Osteoblast (primary cell): ENCODE data around the gene SRC. TPM values are rescaled to one million over a fixed set of nuclear protein-coding genes. Genes with fewer than 3 reads are reported as not detected.

Source experiments
- DNase-seq: peaks from one replicate; pipeline ENCODE4 v3.0.0; 2011; ENCODE audit warnings: low spot score, mixed read lengths; ENCODE audit not compliant: insufficient read length; ENCODE audit errors: missing footprints
- H2AFZ ChIP-seq: 2 replicates; pipeline ENCODE4 v1.6.0; 2011; ENCODE audit warnings: mild to moderate bottlenecking, low read length
- H3K27ac ChIP-seq: 2 replicates; pipeline ENCODE4 v1.5.1; 2011; ENCODE audit warnings: mild to moderate bottlenecking, low read depth, low read length, moderate library complexity
- H3K27me3 ChIP-seq: 2 replicates; pipeline ENCODE4 v1.6.0; 2012; ENCODE audit warnings: mild to moderate bottlenecking, control low read depth, inconsistent platforms, low read length, moderate library complexity; ENCODE audit not compliant: insufficient read depth
- H3K36me3 ChIP-seq: 2 replicates; pipeline ENCODE4 v1.5.1; 2011; ENCODE audit warnings: mild to moderate bottlenecking, low read length, control low read depth, moderate library complexity; ENCODE audit not compliant: insufficient read depth
- H3K4me1 ChIP-seq: 2 replicates; pipeline ENCODE4 v1.5.1; 2011; ENCODE audit warnings: mild to moderate bottlenecking, low read length, control low read depth, moderate library complexity; ENCODE audit not compliant: insufficient read depth
- H3K4me2 ChIP-seq: 2 replicates; pipeline ENCODE4 v1.6.0; 2011; ENCODE audit warnings: mild to moderate bottlenecking, low read length; ENCODE audit not compliant: insufficient read depth
- H3K4me3 ChIP-seq: fragments of 200-600 bp; sonication (generic); 3 replicates; pipeline ENCODE4 v1.5.1; 2012; ENCODE audit warnings: mild to moderate bottlenecking, low read length, inconsistent platforms; ENCODE audit not compliant: insufficient read depth
- H3K79me2 ChIP-seq: 2 replicates; pipeline ENCODE4 v1.6.0; 2012; ENCODE audit warnings: mild to moderate bottlenecking, low read length, control low read depth, inconsistent platforms; ENCODE audit not compliant: insufficient read depth
- H3K9me3 ChIP-seq: 2 replicates; pipeline ENCODE4 v1.5.1; 2011; ENCODE audit warnings: low read depth, low read length, control low read depth
- H4K20me1 ChIP-seq: 2 replicates; pipeline ENCODE4 v1.6.0; 2012; ENCODE audit warnings: mild to moderate bottlenecking, low read length, control low read depth; ENCODE audit not compliant: insufficient read depth
- CTCF ChIP-seq: IDR thresholded peaks from 2 replicates; pipeline ENCODE4 v1.5.1; 2011; ENCODE audit warnings: mild to moderate bottlenecking, low read depth, low read length, moderate library complexity; ENCODE audit errors: extremely low read depth
- total RNA-seq: library from RNA; depleted of rRNA; stranded (reverse); fragments of >200 nt; gene quantifications from 2 replicates; pipeline ENCODE4 v1.2.3, GENCODE V29; 2012

The SRC gene
- total RNA-seq, 1 donor = 22.4 TPM

- H3K4me1 ChIP-seq = peaks cover 6% of the 10 kb centered on the region
- peaks cover 17% of the 10 kb centered on the region for H4K20me1 ChIP-seq
- TF ChIP-seq CTCF = no peak
- no peak overlapping the region for H3K4me3 ChIP-seq
- no peak overlapping the region for H3K4me2 ChIP-seq
- H3K9me3 ChIP-seq = no peaks in the 10 kb centered on the region
- peaks cover 25% of the 10 kb centered on the region for H3K36me3 ChIP-seq
- peak; percentile 38 for DNase-seq
- H3K79me2 ChIP-seq = peaks cover 14% of the 10 kb centered on the region
- no peak overlapping the region for H3K27ac ChIP-seq
- H2AFZ ChIP-seq = no peak overlapping the region
- H3K27me3 ChIP-seq = no peaks in the 10 kb centered on the region
These were observed 36.7 kb downstream of the SRC start for GRCh38 chr20:37382482-37383120.

GRCh38 chr20:37383229-37383989 is 37.5 kb downstream of the SRC start:
- Histone ChIP-seq H2AFZ (no peak overlapping the region), H3K9me3 (no peaks in the 10 kb centered on the region), H3K4me3 (no peak overlapping the region), H3K79me2 (peaks cover 14% of the 10 kb centered on the region), H3K27me3 (no peaks in the 10 kb centered on the region), H3K4me2 (no peak overlapping the region), H3K4me1 (peaks cover 6% of the 10 kb centered on the region), H3K36me3 (peaks cover 28% of the 10 kb centered on the region), H3K27ac (no peak overlapping the region), H4K20me1 (peaks cover 17% of the 10 kb centered on the region)
- peak; percentile 85 for DNase-seq
- no peak for TF ChIP-seq CTCF

- peaks cover 7% of the 10 kb centered on the region for H3K79me2 ChIP-seq
- DNase-seq = peak; percentile 98
- peak overlapping the region; percentile 63 for H3K4me3 ChIP-seq
These were observed 38.8 kb downstream of the SRC start for GRCh38 chr20:37384683-37385174.

More at GRCh38 chr20:37384683-37385174, 38.8 kb downstream of the SRC start:
- no peaks in the 10 kb centered on the region for H3K9me3 ChIP-seq
- no peak overlapping the region for H3K27ac ChIP-seq
- H2AFZ ChIP-seq = no peak overlapping the region
- H3K27me3 ChIP-seq = no peaks in the 10 kb centered on the region
- peaks cover 34% of the 10 kb centered on the region for H3K36me3 ChIP-seq
- H4K20me1 ChIP-seq = peaks cover 19% of the 10 kb centered on the region
- H3K4me1 ChIP-seq = no peaks in the 10 kb centered on the region
- TF ChIP-seq CTCF = peak; percentile 71
- peak overlapping the region; percentile 57 for H3K4me2 ChIP-seq
